Measurements from ENCODE around the gene PABPC1L.

Gene PABPC1L

DNA sequence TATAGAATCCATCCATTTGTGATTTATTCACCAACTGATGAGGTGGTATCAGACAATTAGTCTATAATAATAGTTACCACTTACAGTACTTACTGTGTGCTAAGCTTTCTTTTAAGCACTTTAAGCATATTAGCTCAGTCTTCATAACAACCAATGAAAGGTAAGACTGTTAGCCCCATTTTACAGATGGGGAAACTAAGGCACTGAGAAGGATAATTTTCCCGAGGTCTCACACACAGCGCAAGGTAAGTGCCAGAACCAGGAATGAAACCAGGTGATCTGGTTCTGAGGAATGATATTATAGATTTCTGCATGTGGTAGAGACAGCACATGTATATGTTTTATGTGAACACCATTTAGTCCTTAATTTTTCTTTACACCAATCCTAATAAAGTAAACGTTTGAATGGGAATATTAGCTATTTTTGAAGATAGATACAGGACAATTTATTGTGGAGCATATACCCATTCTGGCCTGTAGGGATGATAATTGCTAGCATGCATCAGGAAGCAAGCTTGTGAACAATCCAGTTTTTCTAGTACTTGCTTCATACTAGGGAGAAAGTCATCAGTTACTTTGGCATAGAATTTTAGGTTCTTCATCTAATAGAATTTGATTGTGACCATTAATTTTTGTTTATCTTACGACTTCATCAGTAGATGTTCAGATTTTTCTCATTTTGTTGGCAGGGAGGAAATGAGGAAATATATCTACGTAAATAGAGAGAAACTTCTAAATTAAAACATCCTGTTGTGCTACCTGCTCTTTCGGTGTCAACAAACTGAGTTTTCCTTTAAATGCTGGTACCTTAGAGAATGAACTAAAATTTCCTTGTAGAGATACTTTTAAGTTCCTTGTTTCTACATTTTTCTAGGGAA lies 21.4 kb upstream of the PABPC1L start:
- TF ChIP-seq, protein P1, sequence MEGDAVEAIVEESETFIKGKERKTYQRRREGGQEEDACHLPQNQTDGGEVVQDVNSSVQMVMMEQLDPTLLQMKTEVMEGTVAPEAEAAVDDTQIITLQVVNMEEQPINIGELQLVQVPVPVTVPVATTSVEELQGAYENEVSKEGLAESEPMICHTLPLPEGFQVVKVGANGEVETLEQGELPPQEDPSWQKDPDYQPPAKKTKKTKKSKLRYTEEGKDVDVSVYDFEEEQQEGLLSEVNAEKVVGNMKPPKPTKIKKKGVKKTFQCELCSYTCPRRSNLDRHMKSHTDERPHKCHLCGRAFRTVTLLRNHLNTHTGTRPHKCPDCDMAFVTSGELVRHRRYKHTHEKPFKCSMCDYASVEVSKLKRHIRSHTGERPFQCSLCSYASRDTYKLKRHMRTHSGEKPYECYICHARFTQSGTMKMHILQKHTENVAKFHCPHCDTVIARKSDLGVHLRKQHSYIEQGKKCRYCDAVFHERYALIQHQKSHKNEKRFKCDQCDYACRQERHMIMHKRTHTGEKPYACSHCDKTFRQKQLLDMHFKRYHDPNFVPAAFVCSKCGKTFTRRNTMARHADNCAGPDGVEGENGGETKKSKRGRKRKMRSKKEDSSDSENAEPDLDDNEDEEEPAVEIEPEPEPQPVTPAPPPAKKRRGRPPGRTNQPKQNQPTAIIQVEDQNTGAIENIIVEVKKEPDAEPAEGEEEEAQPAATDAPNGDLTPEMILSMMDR (IDR thresholded peaks at IDR 0.05; ENCODE audit: borderline replicate concordance, insufficient read depth, low read depth, low read length): peak; percentile 28; the same call in 1 of the 2 replicates
- no peak overlapping the region for H3K4me3 ChIP-seq (ENCODE audit: low read depth, low read length)

DNA sequence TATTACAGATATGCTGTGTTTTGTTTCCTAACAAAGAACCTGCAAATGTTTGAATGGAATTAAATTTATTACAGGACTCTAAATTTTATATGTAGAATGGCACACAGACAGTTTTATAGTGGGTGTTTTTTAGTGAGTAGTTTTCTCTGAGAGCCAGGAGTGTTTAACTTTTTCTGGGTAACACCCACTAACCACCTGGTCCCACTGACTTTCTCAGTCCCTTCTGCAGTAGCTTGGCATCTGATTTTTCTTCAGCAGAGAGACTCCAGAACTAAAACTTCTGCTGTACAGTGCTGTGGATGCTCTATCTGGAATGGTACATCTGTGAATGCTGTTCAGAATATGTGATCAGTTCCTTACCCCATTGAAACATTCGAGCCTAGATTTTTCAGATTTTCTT lies 18.0 kb upstream of the PABPC1L start:
- TF ChIP-seq, protein P1 (IDR thresholded peaks at IDR 0.05; ENCODE audit: borderline replicate concordance, insufficient read depth, low read depth, low read length): no peak
- no peak overlapping the region for H3K4me3 ChIP-seq (ENCODE audit: low read depth, low read length)

DNA sequence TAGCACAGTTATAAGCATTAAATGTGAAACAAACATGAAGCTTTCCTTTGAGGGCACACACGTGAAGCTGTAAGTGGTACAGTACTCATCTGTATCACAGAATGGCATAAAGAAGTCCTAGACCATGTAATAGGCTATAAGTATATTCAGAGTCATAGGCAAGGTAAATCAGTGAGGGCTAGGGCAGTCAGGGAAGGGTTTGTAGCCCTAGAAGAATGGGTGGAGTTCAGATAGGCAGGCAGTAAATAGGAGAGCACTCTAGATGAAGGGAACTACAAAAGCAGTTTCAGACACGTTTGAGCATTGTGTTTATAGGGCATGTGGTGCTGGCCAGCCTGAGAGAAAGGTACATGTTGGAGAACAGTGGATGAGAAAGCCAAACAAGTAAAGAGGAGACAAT lies 14.9 kb upstream of the PABPC1L start:
- H3K4me3 ChIP-seq (ENCODE audit: low read depth, low read length): no peak overlapping the region
- TF ChIP-seq, protein P1 (IDR thresholded peaks at IDR 0.05; ENCODE audit: borderline replicate concordance, insufficient read depth, low read depth, low read length): no peak

DNA sequence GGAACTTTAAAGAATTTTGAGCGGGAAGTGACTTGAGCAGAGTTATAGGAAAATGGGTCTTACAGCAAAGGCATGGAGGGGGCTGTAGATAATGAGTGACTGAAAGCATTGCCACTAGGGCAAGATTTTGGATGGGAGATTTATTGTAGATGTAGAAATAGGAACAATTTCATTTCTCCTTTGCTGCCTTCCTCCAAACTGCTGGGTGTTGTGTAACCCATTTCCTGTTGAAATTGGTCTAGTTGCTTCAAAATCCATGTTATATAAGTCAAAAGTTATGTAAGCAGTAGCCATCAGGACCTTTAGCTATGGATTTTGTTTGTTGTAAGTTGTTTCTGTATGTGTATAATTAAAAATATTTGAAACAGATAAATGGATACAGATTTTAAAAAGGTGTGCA lies 13.3 kb upstream of the PABPC1L start:
- H3K4me3 ChIP-seq (ENCODE audit: low read depth, low read length): no peak overlapping the region
- TF ChIP-seq, protein P1 (IDR thresholded peaks at IDR 0.05; ENCODE audit: borderline replicate concordance, insufficient read depth, low read depth, low read length): no peak

DNA sequence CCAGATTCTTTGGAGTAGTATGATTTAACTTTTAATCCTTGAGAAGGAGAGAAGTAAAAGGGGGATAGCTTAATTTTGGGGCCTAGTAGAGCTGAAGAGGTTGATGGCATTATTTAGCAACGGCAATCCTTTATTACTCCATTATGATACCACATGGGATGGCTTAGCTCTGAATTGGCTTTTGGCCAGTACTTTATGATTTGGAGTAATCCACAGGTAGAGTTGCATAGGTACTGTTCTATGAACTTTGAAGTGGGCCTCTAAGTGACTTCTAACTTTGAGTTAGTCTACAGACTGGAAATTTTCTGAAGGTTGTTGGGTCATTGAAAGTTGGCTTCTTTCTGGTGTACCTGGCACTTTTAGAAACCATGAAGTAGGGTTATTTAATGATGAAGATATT lies 12.7 kb upstream of the PABPC1L start:
- TF ChIP-seq, protein P1 (IDR thresholded peaks at IDR 0.05; ENCODE audit: borderline replicate concordance, insufficient read depth, low read depth, low read length): no peak
- no peak overlapping the region for H3K4me3 ChIP-seq (ENCODE audit: low read depth, low read length)

DNA sequence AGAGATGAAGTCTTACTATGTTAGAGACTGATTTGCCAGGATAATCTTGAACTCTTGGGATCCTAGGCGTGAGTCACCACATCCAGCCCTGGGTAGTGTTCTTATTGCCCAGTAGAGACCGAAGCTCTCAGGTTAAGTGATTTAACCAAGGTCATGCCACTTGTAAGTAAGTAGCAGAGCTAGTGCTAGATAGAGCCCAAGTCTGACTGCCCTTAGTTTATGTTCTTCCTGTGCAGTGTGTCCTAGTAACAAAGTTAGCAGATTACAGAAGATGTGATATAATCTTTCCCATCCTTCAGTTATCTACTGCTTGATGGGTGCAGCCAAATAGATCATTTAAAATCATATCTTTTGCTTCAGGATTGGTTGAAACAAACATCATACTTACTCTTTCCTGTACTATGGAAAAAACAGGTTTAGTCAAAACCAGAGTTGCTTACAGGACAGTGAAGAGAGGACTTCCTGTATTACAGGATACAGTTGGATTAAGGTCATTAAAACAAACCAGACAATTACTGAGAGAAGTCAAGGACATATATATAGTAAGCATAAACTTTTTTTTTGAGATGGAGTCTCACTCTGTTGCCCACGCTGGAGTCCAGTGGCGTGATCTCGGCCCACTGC lies 9.5 kb upstream of the PABPC1L start:
- no peak overlapping the region for H3K4me3 ChIP-seq (ENCODE audit: low read depth, low read length)
- TF ChIP-seq, protein P1 (IDR thresholded peaks at IDR 0.05; ENCODE audit: borderline replicate concordance, insufficient read depth, low read depth, low read length): no peak

DNA sequence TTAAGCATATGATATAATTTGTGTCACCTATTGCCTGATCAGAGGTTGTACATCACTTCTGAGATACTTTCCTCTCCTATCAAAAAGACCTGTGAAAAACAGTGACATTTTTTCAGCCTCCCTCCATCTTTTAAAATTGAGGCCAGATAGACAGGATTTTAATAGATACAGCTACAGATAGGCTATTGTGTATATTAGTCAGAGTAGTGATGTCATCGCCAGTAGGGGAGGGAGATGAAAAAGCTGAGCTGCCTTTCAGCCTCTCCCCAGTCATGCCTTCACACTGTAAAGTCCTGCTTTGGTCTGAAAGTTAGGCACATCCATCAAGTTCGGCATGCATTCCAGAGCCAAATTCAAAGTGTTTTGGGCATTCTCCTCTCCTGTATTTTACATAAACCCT lies 7.9 kb upstream of the PABPC1L start:
- TF ChIP-seq, protein P1 (IDR thresholded peaks at IDR 0.05; ENCODE audit: borderline replicate concordance, insufficient read depth, low read depth, low read length): no peak
- H3K4me3 ChIP-seq (ENCODE audit: low read depth, low read length): no peak overlapping the region
